Trophoblast cell (in vitro differentiated cells and primary cell): ENCODE data around the gene USP13.
A peak's percentile ranks its signal among the peaks of the same experiment; 100 is the strongest.

Source experiments
- DNase-seq, 2 donors: peaks; one replicate each; pipeline ENCODE4 v3.0.0-alpha.2; 2016
- H2AFZ ChIP-seq: 2 replicates; pipeline ENCODE4 v1.6.1; 2013; ENCODE audit warnings: low read length, moderate library complexity, mild to moderate bottlenecking; ENCODE audit not compliant: insufficient read depth, poor library complexity
- H2AK5ac ChIP-seq: 2 replicates; pipeline ENCODE4 v1.6.1; 2013; ENCODE audit warnings: mild to moderate bottlenecking, low read length
- H2BK120ac ChIP-seq: 2 replicates; pipeline ENCODE4 v1.6.1; 2013; ENCODE audit warnings: low read length, mild to moderate bottlenecking, moderate library complexity; ENCODE audit not compliant: insufficient read depth, poor library complexity
- H2BK12ac ChIP-seq: 2 replicates; pipeline ENCODE4 v1.6.1; 2013; ENCODE audit warnings: mild to moderate bottlenecking, low read length, moderate library complexity
- H2BK5ac ChIP-seq: 2 replicates; pipeline ENCODE4 v1.6.1; 2013; ENCODE audit warnings: low read length, low read depth, moderate library complexity, mild to moderate bottlenecking; ENCODE audit not compliant: poor library complexity
- H3K14ac ChIP-seq: 2 replicates; pipeline ENCODE4 v1.6.1; 2013; ENCODE audit warnings: mild to moderate bottlenecking, low read length
- H3K18ac ChIP-seq: 2 replicates; pipeline ENCODE4 v1.6.1; 2013; ENCODE audit warnings: mild to moderate bottlenecking, low read length
- H3K23ac ChIP-seq: 2 replicates; pipeline ENCODE4 v1.6.1; 2013; ENCODE audit warnings: low read length
- H3K27ac ChIP-seq: 2 replicates; pipeline ENCODE4 v1.5.1; 2013; ENCODE audit warnings: low read depth, mild to moderate bottlenecking, inconsistent platforms, low read length, moderate library complexity
- H3K27me3 ChIP-seq: 2 replicates; pipeline ENCODE4 v1.6.1; 2013; ENCODE audit warnings: inconsistent platforms, mild to moderate bottlenecking, low read length, moderate library complexity; ENCODE audit not compliant: insufficient read depth
- H3K36me3 ChIP-seq, 2 experiments: 1 replicate in 1 of 2; 2 replicates in 1 of 2; pipeline ENCODE4 v1.6.1; 2013; ENCODE audit warnings: low read length in 2 of 2, mild to moderate bottlenecking in 2 of 2, moderate library complexity in 1 of 2; ENCODE audit not compliant: insufficient read depth in 2 of 2, control insufficient read depth in 1 of 2
- H3K4ac ChIP-seq: 2 replicates; pipeline ENCODE4 v1.6.1; 2013; ENCODE audit warnings: low read depth, mild to moderate bottlenecking, low read length, moderate library complexity
- H3K4me1 ChIP-seq, 2 experiments: 1 replicate in 1 of 2; 2 replicates in 1 of 2; pipeline ENCODE4 v1.6.1; 2013; ENCODE audit warnings: low read length in 2 of 2, mild to moderate bottlenecking in 2 of 2, moderate library complexity in 1 of 2; ENCODE audit not compliant: insufficient read depth in 2 of 2, control insufficient read depth in 1 of 2
- H3K4me2 ChIP-seq: 2 replicates; pipeline ENCODE4 v1.6.1; 2013; ENCODE audit warnings: inconsistent platforms, mild to moderate bottlenecking, low read length, moderate library complexity
- H3K4me3 ChIP-seq: 2 replicates; pipeline ENCODE4 v1.5.1; 2013; ENCODE audit warnings: mild to moderate bottlenecking, low read depth, low read length, inconsistent platforms
- H3K79me1 ChIP-seq: one replicate; pipeline ENCODE4 v1.6.1; 2013; ENCODE audit warnings: low read length
- H3K79me2 ChIP-seq: 2 replicates; pipeline ENCODE4 v1.6.1; 2013; ENCODE audit warnings: low read length, mild to moderate bottlenecking; ENCODE audit not compliant: control insufficient read depth, insufficient read depth, poor library complexity
- H3K9ac ChIP-seq: 2 replicates; pipeline ENCODE4 v1.6.1; 2013; ENCODE audit warnings: mild to moderate bottlenecking, low read length
- H3K9me3 ChIP-seq: 2 replicates; pipeline ENCODE4 v1.6.1; 2013; ENCODE audit warnings: low read depth, mild to moderate bottlenecking, control low read depth, inconsistent platforms, low read length; ENCODE audit not compliant: insufficient read depth
- H4K12ac ChIP-seq: 2 replicates; pipeline ENCODE4 v1.6.1; 2013; ENCODE audit warnings: low read depth, mild to moderate bottlenecking, low read length, moderate library complexity
- H4K8ac ChIP-seq: 2 replicates; pipeline ENCODE4 v1.6.1; 2013; ENCODE audit warnings: low read depth, mild to moderate bottlenecking, low read length, moderate library complexity
- H4K91ac ChIP-seq: one replicate; pipeline ENCODE4 v1.6.1; 2013; ENCODE audit warnings: low read depth, mild to moderate bottlenecking, low read length, moderate library complexity
- WGBS: extraction: QIAGEN DNeasy Blood & Tissue Kit; methylation state at CpG from one replicate; pipeline ENCODE4 v1.1.7; 2013; ENCODE audit warnings: missing lambda C conversion rate; ENCODE audit not compliant: insufficient read length, insufficient coverage; ENCODE audit errors: extremely low coverage; 5-methylcytosine and 5-hydroxymethylcytosine counted together

USP13 gene

GRCh38 chr3:179807588-179807987 is 154.7 kb downstream of the USP13 start:
- Histone ChIP-seq H3K18ac (no peak overlapping the region), H3K4me1 (no peaks in the 10 kb centered on the region), H2BK12ac (no peak overlapping the region), H3K23ac (no peak overlapping the region), H3K9ac (no peak overlapping the region), H4K91ac (no peak overlapping the region), H3K9me3 (no peaks in the 10 kb centered on the region), H2BK5ac (no peak overlapping the region), H3K36me3 (no peaks in the 10 kb centered on the region), H3K79me1 (no peaks in the 10 kb centered on the region), H3K4ac (no peak overlapping the region), H2BK120ac (no peak overlapping the region), H3K27me3 (no peaks in the 10 kb centered on the region), H3K27ac (no peak overlapping the region), H4K12ac (no peak overlapping the region), H2AK5ac (no peak overlapping the region), H3K4me3 (no peak overlapping the region), H4K8ac (no peak overlapping the region), H3K4me2 (no peak overlapping the region), H3K79me2 (no peaks in the 10 kb centered on the region), H2AFZ (no peak overlapping the region), H3K14ac (no peak overlapping the region)
- no CpG with 5 or more reads among the region's 14 CpGs for WGBS
- DNase-seq = no peak

- Histone ChIP-seq H2BK5ac (no peak overlapping the region), H3K4me1 (no peaks in the 10 kb centered on the region), H2BK120ac (no peak overlapping the region), H4K8ac (no peak overlapping the region), H4K91ac (no peak overlapping the region), H3K23ac (no peak overlapping the region), H3K18ac (no peak overlapping the region), H3K9ac (no peak overlapping the region), H3K36me3 (no peaks in the 10 kb centered on the region), H3K14ac (no peak overlapping the region), H3K4me3 (no peak overlapping the region), H3K4ac (no peak overlapping the region), H3K27me3 (no peaks in the 10 kb centered on the region), H2AFZ (no peak overlapping the region), H3K27ac (no peak overlapping the region), H3K4me2 (no peak overlapping the region), H2AK5ac (no peak overlapping the region), H4K12ac (no peak overlapping the region), H3K79me1 (no peaks in the 10 kb centered on the region), H3K9me3 (no peaks in the 10 kb centered on the region), H2BK12ac (no peak overlapping the region), H3K79me2 (no peaks in the 10 kb centered on the region)
- no peak for DNase-seq
Measured at GRCh38 chr3:179809639-179810038, 156.8 kb downstream of the USP13 start.

DNA sequence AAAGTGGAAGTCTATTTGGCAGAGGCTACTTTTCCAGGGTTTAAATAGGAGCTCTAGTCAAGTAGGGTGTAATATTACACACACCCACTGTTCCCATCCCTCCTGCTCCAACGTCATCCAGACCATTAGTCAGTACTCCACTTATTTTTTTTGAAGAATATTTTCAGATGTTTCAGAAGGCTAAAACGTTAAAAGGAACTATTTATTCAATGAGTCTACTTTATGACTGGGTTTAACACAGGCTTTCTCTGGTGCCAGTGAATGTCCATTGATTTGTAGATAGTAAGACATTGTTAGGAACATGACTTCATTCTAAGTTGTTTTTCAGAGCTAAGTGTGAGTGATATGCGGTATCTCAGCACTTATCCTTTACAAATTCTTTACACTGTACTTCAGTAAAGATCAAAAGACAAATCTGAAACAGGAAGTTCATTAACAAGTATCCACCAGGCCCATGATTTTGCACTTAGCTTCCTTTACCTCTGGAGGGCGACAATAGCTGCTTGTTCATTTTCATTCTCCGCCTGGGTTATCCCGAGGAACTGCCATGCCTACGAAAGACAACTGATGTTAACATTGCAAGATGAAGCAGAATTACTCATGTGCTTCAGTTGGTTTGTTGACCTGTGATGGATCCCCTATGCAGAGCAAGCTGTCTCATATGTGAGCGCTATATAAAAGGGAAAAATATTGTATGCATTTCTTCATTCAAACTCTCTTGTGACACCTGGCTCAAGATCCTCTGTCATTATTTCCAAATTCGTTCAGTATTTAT is 158.7 kb downstream of the USP13 start:
- no peak overlapping the region for H2BK120ac ChIP-seq
- H2AFZ ChIP-seq = no peak overlapping the region
- no peak overlapping the region for H2BK12ac ChIP-seq
- no peak overlapping the region for H4K12ac ChIP-seq
- H3K14ac ChIP-seq = no peak overlapping the region
- no peak overlapping the region for H4K91ac ChIP-seq
- H3K9ac ChIP-seq = no peak overlapping the region
- DNase-seq = peak; percentile 28 to 75
- no CpG with 5 or more reads among the region's 9 CpGs for WGBS
- H2BK5ac ChIP-seq = no peak overlapping the region
- H3K27ac ChIP-seq = no peak overlapping the region
- no peak overlapping the region for H2AK5ac ChIP-seq
- H3K23ac ChIP-seq = no peak overlapping the region
- H3K4ac ChIP-seq = no peak overlapping the region
- no peak overlapping the region for H3K18ac ChIP-seq
- no peak overlapping the region for H3K4me2 ChIP-seq
- H3K9me3 ChIP-seq = no peaks in the 10 kb centered on the region
- no peaks in the 10 kb centered on the region for H3K79me2 ChIP-seq
- H4K8ac ChIP-seq = no peak overlapping the region
- H3K79me1 ChIP-seq = no peaks in the 10 kb centered on the region
- no peak overlapping the region for H3K4me3 ChIP-seq
- H3K4me1 ChIP-seq = no peaks in the 10 kb centered on the region
- H3K27me3 ChIP-seq = no peaks in the 10 kb centered on the region
- no peaks in the 10 kb centered on the region for H3K36me3 ChIP-seq

DNA sequence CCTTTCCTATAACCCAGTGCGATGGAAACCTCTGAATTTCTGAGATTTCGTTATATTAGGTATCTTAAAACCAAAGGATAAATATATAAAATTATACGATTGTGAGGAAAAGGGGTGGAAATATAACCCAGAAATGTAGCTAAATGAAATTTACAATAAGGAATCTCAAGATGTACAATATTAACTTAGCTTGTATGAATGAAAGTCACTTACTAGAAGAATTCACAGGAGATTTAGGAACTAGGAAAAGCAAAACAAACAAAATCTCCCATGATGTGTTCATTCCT is 159.2 kb downstream of the USP13 start:
- DNase-seq = no peak
- H4K91ac ChIP-seq = no peak overlapping the region
- H2BK120ac ChIP-seq = no peak overlapping the region
- no peak overlapping the region for H4K8ac ChIP-seq
- H3K27ac ChIP-seq = no peak overlapping the region
- no peaks in the 10 kb centered on the region for H3K27me3 ChIP-seq
- H3K79me2 ChIP-seq = no peaks in the 10 kb centered on the region
- no CpG with 5 or more reads among the region's 3 CpGs for WGBS
- no peak overlapping the region for H3K4me2 ChIP-seq
- no peak overlapping the region for H3K23ac ChIP-seq
- no peak overlapping the region for H3K18ac ChIP-seq
- no peak overlapping the region for H2AK5ac ChIP-seq
- no peak overlapping the region for H4K12ac ChIP-seq
- no peak overlapping the region for H2AFZ ChIP-seq
- no peak overlapping the region for H3K14ac ChIP-seq
- H3K9ac ChIP-seq = no peak overlapping the region
- H3K9me3 ChIP-seq = no peaks in the 10 kb centered on the region
- H3K4me1 ChIP-seq = no peaks in the 10 kb centered on the region
- no peak overlapping the region for H2BK5ac ChIP-seq
- H3K4me3 ChIP-seq = no peak overlapping the region
- no peak overlapping the region for H3K4ac ChIP-seq
- no peaks in the 10 kb centered on the region for H3K79me1 ChIP-seq
- no peak overlapping the region for H2BK12ac ChIP-seq
- H3K36me3 ChIP-seq = no peaks in the 10 kb centered on the region
